ENCODE data around the gene TMEM19. TPM values are rescaled to one million over a fixed set of nuclear protein-coding genes. Genes with fewer than 3 reads are reported as not detected.
"Not testable (repeated sequence)": the region's sequence is repeated elsewhere in the genome, so short reads cannot be mapped to it uniquely, and the experiment has no call there.

The TMEM19 gene
- total and polyA plus RNA-seq, 8 donors = 7.6 to 80.5 (median 11.1) TPM

GRCh38 chr12:71695782-71696181 lies 9.9 kb downstream of the TMEM19 start:
- Histone ChIP-seq H3K4me3 (no peak overlapping the region), H3K9me3 (no peaks in the 10 kb centered on the region), H3K4me1 (peaks cover 0 to 16% (median 8%) of the 10 kb centered on the region in 4 donors), H3K27me3 (no peaks in the 10 kb centered on the region), H3K27ac (no peak overlapping the region), H3K36me3 (peaks cover 25 to 47% (median 46%) of the 10 kb centered on the region in 4 donors)
- 76 to 97% (median 90%) methylated on average over 1 of the region's 1 CpG for WGBS, 5 donors
- intact Hi-C loops (cut with DNase I; ENCODE audit: low total_unique reads) = no loop called here
- no peak for TF ChIP-seq EP300 (IDR thresholded peaks at IDR 0.05)
- TF ChIP-seq, protein P1, sequence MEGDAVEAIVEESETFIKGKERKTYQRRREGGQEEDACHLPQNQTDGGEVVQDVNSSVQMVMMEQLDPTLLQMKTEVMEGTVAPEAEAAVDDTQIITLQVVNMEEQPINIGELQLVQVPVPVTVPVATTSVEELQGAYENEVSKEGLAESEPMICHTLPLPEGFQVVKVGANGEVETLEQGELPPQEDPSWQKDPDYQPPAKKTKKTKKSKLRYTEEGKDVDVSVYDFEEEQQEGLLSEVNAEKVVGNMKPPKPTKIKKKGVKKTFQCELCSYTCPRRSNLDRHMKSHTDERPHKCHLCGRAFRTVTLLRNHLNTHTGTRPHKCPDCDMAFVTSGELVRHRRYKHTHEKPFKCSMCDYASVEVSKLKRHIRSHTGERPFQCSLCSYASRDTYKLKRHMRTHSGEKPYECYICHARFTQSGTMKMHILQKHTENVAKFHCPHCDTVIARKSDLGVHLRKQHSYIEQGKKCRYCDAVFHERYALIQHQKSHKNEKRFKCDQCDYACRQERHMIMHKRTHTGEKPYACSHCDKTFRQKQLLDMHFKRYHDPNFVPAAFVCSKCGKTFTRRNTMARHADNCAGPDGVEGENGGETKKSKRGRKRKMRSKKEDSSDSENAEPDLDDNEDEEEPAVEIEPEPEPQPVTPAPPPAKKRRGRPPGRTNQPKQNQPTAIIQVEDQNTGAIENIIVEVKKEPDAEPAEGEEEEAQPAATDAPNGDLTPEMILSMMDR (IDR thresholded peaks at IDR 0.05) = no peak
- TF ChIP-seq POLR2AphosphoS5 (IDR thresholded peaks at IDR 0.05) = no peak
- TF ChIP-seq POLR2A (IDR thresholded peaks at IDR 0.05) = no peak
- no peak for DNase-seq

DNA sequence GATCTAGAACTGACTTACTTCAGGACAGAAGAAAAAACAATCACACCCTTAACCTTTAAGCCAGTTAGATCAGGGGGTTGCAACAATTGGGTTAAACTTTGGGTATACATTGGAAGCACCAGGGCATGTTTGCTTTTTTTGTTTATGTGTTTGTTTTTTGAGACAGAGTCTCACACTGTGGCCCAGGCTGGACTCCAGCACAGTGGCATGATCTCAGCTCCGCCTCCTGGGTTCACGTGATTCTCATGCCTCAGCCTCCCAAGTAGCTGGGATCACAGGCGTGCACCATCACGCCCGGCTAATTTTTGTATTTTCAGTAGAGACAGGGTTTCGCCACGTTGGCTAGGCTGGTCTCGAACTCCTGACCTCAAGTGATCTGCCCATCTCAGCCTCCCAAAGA lies 16.3 kb downstream of the TMEM19 start:
- peaks cover 19 to 71% (median 56%) of the 10 kb centered on the region in 4 donors for H3K36me3 ChIP-seq

DNA sequence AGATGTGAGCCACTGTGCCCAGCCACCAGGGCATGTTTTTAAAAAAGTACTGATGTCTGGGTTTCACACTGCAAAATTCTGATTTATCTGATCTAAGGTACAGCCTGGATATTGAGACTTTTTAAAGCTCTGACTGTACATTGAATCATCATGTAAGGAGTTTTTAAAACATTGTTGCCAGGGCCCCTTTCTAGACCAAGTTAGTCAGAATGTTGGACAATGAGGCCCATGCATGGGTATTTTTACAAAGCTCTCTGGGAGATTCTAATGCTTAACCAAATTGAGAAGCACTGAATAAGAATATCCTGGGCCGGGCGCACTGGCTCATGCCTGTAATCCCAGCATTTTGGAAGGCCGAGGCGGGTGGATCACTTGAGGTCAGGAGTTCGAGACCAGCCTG lies 16.7 kb downstream of the TMEM19 start:
- Histone ChIP-seq H3K36me3 (peaks cover 15 to 67% (median 51%) of the 10 kb centered on the region in 4 donors), H3K27ac (no peak overlapping the region), H3K9me3 (no peaks in the 10 kb centered on the region), H3K4me3 (no peak overlapping the region), H3K27me3 (no peaks in the 10 kb centered on the region), H3K4me1 (no peaks in the 10 kb centered on the region)
- WGBS, 5 donors = 94 to 100% (median 95%) methylated on average over 5 of the region's 5 CpGs
- no peak for TF ChIP-seq POLR2A (IDR thresholded peaks at IDR 0.05)
- TF ChIP-seq POLR2AphosphoS5 (IDR thresholded peaks at IDR 0.05) = no peak
- no peak for TF ChIP-seq EP300 (IDR thresholded peaks at IDR 0.05)
- TF ChIP-seq, protein P1 (IDR thresholded peaks at IDR 0.05) = no peak
- DNase-seq = no peak
- intact Hi-C loops (cut with DNase I; ENCODE audit: low total_unique reads) = no loop called here

More for the DNA sequence above, 16.3 kb downstream of the TMEM19 start:
- DNase-seq; H3K27me3 ChIP-seq; intact Hi-C loops (cut with DNase I; ENCODE audit: low total_unique reads); H3K4me3 ChIP-seq; H3K9me3 ChIP-seq; H3K4me1 ChIP-seq; H3K27ac ChIP-seq: not testable (repeated sequence)
- WGBS, 5 donors = 90 to 96% (median 92%) methylated on average over 8 of the region's 8 CpGs

DNA sequence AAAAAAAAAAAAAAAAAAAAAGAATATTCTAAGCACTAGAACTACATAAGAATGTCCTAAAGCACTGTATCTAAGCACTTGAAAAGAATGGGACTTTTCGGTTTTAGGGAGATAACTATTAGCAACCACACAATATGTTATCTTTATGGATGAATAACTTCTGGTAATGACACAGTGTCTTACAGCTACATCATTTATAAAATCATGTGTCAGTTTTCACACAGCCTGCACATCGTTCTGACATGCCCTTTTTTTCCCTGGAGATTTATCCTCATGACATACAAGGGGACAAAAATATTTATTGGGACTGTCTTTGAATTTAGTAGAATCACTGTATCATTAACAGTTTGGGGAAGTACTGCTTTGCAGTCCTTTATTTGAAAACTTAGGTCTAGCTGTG lies 17.3 kb downstream of the TMEM19 start:
- H3K4me3 ChIP-seq = no peak overlapping the region
- WGBS, 5 donors = 81 to 91% (median 85%) methylated on average over 2 of the region's 2 CpGs
- no peaks in the 10 kb centered on the region for H3K9me3 ChIP-seq
- no peak for DNase-seq
- TF ChIP-seq, protein P1 (IDR thresholded peaks at IDR 0.05) = no peak
- TF ChIP-seq POLR2A (IDR thresholded peaks at IDR 0.05) = no peak
- TF ChIP-seq POLR2AphosphoS5 (IDR thresholded peaks at IDR 0.05) = no peak
- TF ChIP-seq EP300 (IDR thresholded peaks at IDR 0.05) = no peak
- H3K27me3 ChIP-seq = no peaks in the 10 kb centered on the region
- peaks cover 11 to 61% (median 45%) of the 10 kb centered on the region in 4 donors for H3K36me3 ChIP-seq
- H3K4me1 ChIP-seq = no peaks in the 10 kb centered on the region
- H3K27ac ChIP-seq = no peak overlapping the region
- intact Hi-C loops (cut with DNase I; ENCODE audit: low total_unique reads) = no loop called here

DNA sequence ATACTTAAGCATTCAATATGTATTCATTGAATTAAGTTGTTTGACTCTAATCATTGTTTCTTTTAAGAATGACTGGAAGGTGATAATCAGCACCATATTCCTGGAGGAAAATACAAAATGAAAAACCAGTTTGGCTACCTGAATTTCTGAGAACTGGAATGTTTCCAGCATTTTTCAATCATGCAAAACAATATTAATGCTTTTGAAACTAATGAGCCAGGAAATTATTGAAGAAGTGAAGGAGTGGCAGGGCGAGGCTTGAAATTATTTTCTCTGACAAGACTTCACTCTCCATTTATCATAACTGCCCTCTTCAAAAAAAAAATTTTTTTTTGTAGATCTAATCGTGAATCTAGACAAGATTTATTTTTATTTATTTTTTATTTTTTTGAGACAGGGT lies 19.0 kb downstream of the TMEM19 start:
- no peak for TF ChIP-seq POLR2A (IDR thresholded peaks at IDR 0.05)
- no peak for TF ChIP-seq POLR2AphosphoS5 (IDR thresholded peaks at IDR 0.05)
- TF ChIP-seq, protein P1 (IDR thresholded peaks at IDR 0.05) = no peak
- no peak for TF ChIP-seq EP300 (IDR thresholded peaks at IDR 0.05)
- H3K4me1 ChIP-seq = no peaks in the 10 kb centered on the region
- intact Hi-C loops (cut with DNase I; ENCODE audit: low total_unique reads) = no loop called here
- peaks cover 0 to 47% (median 28%) of the 10 kb centered on the region in 4 donors for H3K36me3 ChIP-seq
- H3K27me3 ChIP-seq = no peaks in the 10 kb centered on the region
- no peak overlapping the region for H3K27ac ChIP-seq
- DNase-seq = no peak
- 68 to 77% (median 71%) methylated on average over 2 of the region's 2 CpGs for WGBS, 5 donors
- no peaks in the 10 kb centered on the region for H3K9me3 ChIP-seq
- H3K4me3 ChIP-seq = no peak overlapping the region

All from stomach (tissue), 9 donors.